H1 (cell line): ENCODE data around the gene PATJ. TPM values are rescaled to one million over a fixed set of nuclear protein-coding genes. Genes with fewer than 3 reads are reported as not detected.

ENCODE experiments used
- CTCF ChIA-PET: fragments of 300-600 bp; sonication (Branson Sonifier 250); formaldehyde crosslinking; loops from one replicate; lab custom pipeline; 2021; ENCODE audit not compliant: partially characterized antibody; lab: Charles Lee
- POLR2A ChIA-PET: fragments of 300-600 bp; sonication (Branson Sonifier 250); formaldehyde crosslinking; loops from one replicate; lab custom pipeline; 2021; ENCODE audit warnings: inconsistent platforms; ENCODE audit not compliant: partially characterized antibody; lab: Charles Lee
- DNase-seq, 2 experiments: peaks; one replicate each; pipeline versions ENCODE4 v3.0.0 to v3.0.0-alpha.2; 2010 to 2022; ENCODE audit warnings: low spot score in 2 of 2, low read depth in 1 of 2, mixed read lengths in 1 of 2
- FAIRE-seq: peaks from 2 replicates; lab custom pipeline; 2011; peaks lifted over from hg19 to GRCh38; lab: Jason Lieb, UNC
- H2AFZ ChIP-seq: 2 replicates; pipeline ENCODE4 v1.8.1; 2012; ENCODE audit warnings: low read length, inconsistent platforms
- H2AK5ac ChIP-seq: 2 replicates; pipeline ENCODE4 v1.6.1; 2013; ENCODE audit warnings: low read depth, low read length
- H2BK120ac ChIP-seq: replicated peaks from 2 replicates; pipeline ENCODE3; 2013; ENCODE audit warnings: low read depth, low read length, inconsistent platforms
- H2BK12ac ChIP-seq: 2 replicates; pipeline ENCODE4 v1.6.1; 2013; ENCODE audit warnings: low read depth, low read length
- H2BK15ac ChIP-seq: 2 replicates; pipeline ENCODE4 v1.6.1; 2013; ENCODE audit warnings: low read length
- H2BK20ac ChIP-seq: 2 replicates; pipeline ENCODE4 v1.6.1; 2013; ENCODE audit warnings: low read length
- H2BK5ac ChIP-seq: 2 replicates; pipeline ENCODE4 v1.6.1; 2013; ENCODE audit warnings: low read depth, low read length
- H3K14ac ChIP-seq: 2 replicates; pipeline ENCODE4 v1.6.1; 2013; ENCODE audit warnings: inconsistent platforms; ENCODE audit not compliant: insufficient read length
- H3K18ac ChIP-seq: 2 replicates; pipeline ENCODE4 v1.6.1; 2013; ENCODE audit warnings: low read length; ENCODE audit errors: extremely low read depth
- H3K23ac ChIP-seq: 2 replicates; pipeline ENCODE4 v1.6.1; 2013; ENCODE audit warnings: inconsistent platforms; ENCODE audit not compliant: insufficient read length
- H3K23me2 ChIP-seq: 2 replicates; pipeline ENCODE4 v1.6.1; 2013; ENCODE audit warnings: low read depth, low read length
- H3K27ac ChIP-seq: 2 replicates; pipeline ENCODE4 v1.6.1; 2011; ENCODE audit warnings: low read depth, low read length, inconsistent platforms
- H3K27me3 ChIP-seq, 4 experiments: replicated peaks in 1 of 4; 1 replicate in 1 of 4; 2 replicates in 3 of 4; pipeline versions ENCODE4 v1.6.1 to v1.8.1; 2011 to 2013; ENCODE audit warnings: low read length in 3 of 4, mild to moderate bottlenecking in 3 of 4, inconsistent platforms in 2 of 4, mixed read lengths in 2 of 4, moderate library complexity in 1 of 4; ENCODE audit not compliant: control insufficient read depth in 3 of 4, insufficient read depth in 3 of 4; ENCODE audit errors: extremely low read depth in 1 of 4
- H3K36me3 ChIP-seq, 4 experiments: 2 replicates each; pipeline versions ENCODE4 v1.6.1 to v1.8.1; 2011 to 2013; ENCODE audit warnings: mild to moderate bottlenecking in 4 of 4, low read length in 3 of 4, moderate library complexity in 2 of 4, control low read depth in 1 of 4, inconsistent platforms in 1 of 4; ENCODE audit not compliant: insufficient read depth in 4 of 4, control insufficient read depth in 2 of 4
- H3K4ac ChIP-seq: replicated peaks from 2 replicates; pipeline ENCODE3; 2013; ENCODE audit warnings: low read length, low read depth, mixed read lengths, inconsistent platforms; ENCODE audit not compliant: insufficient read length
- H3K4me1 ChIP-seq, 4 experiments: replicated peaks in 1 of 4; 1 replicate in 1 of 4; 2 replicates in 3 of 4; pipeline versions ENCODE4 v1.6.1 to v1.8.1; 2011 to 2013; ENCODE audit warnings: low read length in 3 of 4, inconsistent platforms in 2 of 4, mixed read lengths in 1 of 4; ENCODE audit not compliant: insufficient read depth in 4 of 4, control insufficient read depth in 3 of 4
- H3K4me2 ChIP-seq, 2 experiments: 2 replicates each; pipeline versions ENCODE4 v1.6.1 to v1.8.1; 2011 to 2013; ENCODE audit warnings: low read depth in 2 of 2, low read length in 2 of 2, control low read depth in 1 of 2, inconsistent platforms in 1 of 2, mild to moderate bottlenecking in 1 of 2; ENCODE audit not compliant: insufficient read depth in 1 of 2
- H3K4me3 ChIP-seq, 4 experiments: fragments of 200-600, 300-600 bp in 1 of 4; sonication (generic), shearing (Covaris generic), sonication (Bioruptor Twin) in 1 of 4; 2 replicates each; pipeline versions ENCODE4 v1.5.1 to v1.8.1; 2011 to 2016; ENCODE audit warnings: low read length in 4 of 4, low read depth in 3 of 4, control low read depth in 2 of 4, inconsistent platforms in 2 of 4, mild to moderate bottlenecking in 2 of 4, mixed read lengths in 1 of 4, moderate library complexity in 1 of 4; ENCODE audit not compliant: insufficient read depth in 2 of 4; ENCODE audit errors: extremely low read depth in 1 of 4
- H3K56ac ChIP-seq: replicated peaks from 2 replicates; pipeline ENCODE3; 2013; ENCODE audit warnings: low read depth, mild to moderate bottlenecking, mixed read lengths, low read length, inconsistent platforms; ENCODE audit not compliant: insufficient read length
- H3K79me1 ChIP-seq: 2 replicates; pipeline ENCODE4 v1.6.1; 2013; ENCODE audit warnings: low read depth, low read length, control low read depth
- H3K79me2 ChIP-seq, 2 experiments: 2 replicates each; pipeline versions ENCODE4 v1.6.1 to v1.8.1; 2012 to 2013; ENCODE audit warnings: low read length in 2 of 2, mild to moderate bottlenecking in 2 of 2, inconsistent platforms in 1 of 2; ENCODE audit not compliant: insufficient read depth in 2 of 2, control insufficient read depth in 1 of 2
- H3K9ac ChIP-seq, 4 experiments: replicated peaks in 1 of 4; 1 replicate in 1 of 4; 2 replicates in 3 of 4; pipeline versions ENCODE4 v1.6.1 to v1.8.1; 2011 to 2013; ENCODE audit warnings: low read depth in 3 of 4, low read length in 3 of 4, control low read depth in 2 of 4, mild to moderate bottlenecking in 2 of 4, moderate library complexity in 2 of 4, inconsistent platforms in 1 of 4; ENCODE audit errors: extremely low read depth in 1 of 4
- H3K9me3 ChIP-seq, 2 experiments: 2 replicates each; pipeline versions ENCODE4 v1.6.1 to v1.8.1; 2012 to 2013; ENCODE audit warnings: mild to moderate bottlenecking in 2 of 2, moderate library complexity in 2 of 2, control low read depth in 1 of 2, inconsistent platforms in 1 of 2, low read depth in 1 of 2, low read length in 1 of 2, mixed read lengths in 1 of 2; ENCODE audit not compliant: insufficient read depth in 2 of 2
- H4K20me1 ChIP-seq, 2 experiments: replicated peaks in 1 of 2; 2 replicates each; pipeline versions ENCODE3 to v1.8.1; 2011 to 2013; ENCODE audit warnings: inconsistent platforms in 2 of 2, low read length in 2 of 2, mild to moderate bottlenecking in 1 of 2; ENCODE audit not compliant: insufficient read depth in 2 of 2, control insufficient read depth in 1 of 2
- H4K5ac ChIP-seq: 2 replicates; pipeline ENCODE4 v1.6.1; 2013; ENCODE audit warnings: low read length, low read depth, mixed read lengths, inconsistent platforms; ENCODE audit not compliant: insufficient read length
- H4K8ac ChIP-seq: 2 replicates; pipeline ENCODE4 v1.8.0; 2013; ENCODE audit warnings: mild to moderate bottlenecking, moderate library complexity, low read length, inconsistent platforms; ENCODE audit not compliant: insufficient read depth; ENCODE audit errors: extremely low read depth
- H4K91ac ChIP-seq: replicated peaks from 2 replicates; pipeline ENCODE3; 2013; ENCODE audit warnings: low read length, mixed read lengths, inconsistent platforms; ENCODE audit not compliant: insufficient read length
- BCL11A ChIP-seq, 2 experiments: IDR thresholded peaks; one replicate each; pipeline ENCODE4 v1.6.1; 2011; ENCODE audit warnings: low read depth in 2 of 2, low read length in 2 of 2, mild to moderate bottlenecking in 2 of 2
- CBX5 ChIP-seq: fragments of 300-800, 300-1000 bp; sonication (generic); IDR thresholded peaks from 2 replicates; pipeline ENCODE4 v1.7.1; 2016; ENCODE audit warnings: antibody characterized with exemption, low read length, low read depth
- CREB1 ChIP-seq: IDR thresholded peaks from 2 replicates; pipeline ENCODE4 v1.6.1; 2012; ENCODE audit warnings: inconsistent platforms
- CTBP2 ChIP-seq: IDR thresholded peaks from 2 replicates; pipeline ENCODE4 v1.7.0; 2011; ENCODE audit warnings: borderline replicate concordance, mild to moderate bottlenecking, moderate library complexity, mixed read lengths, low read length; ENCODE audit not compliant: insufficient read depth, insufficient read length
- EP300 ChIP-seq, 2 experiments: IDR thresholded peaks; 1 replicate in 1 of 2; 2 replicates in 1 of 2; pipeline ENCODE4 v1.6.1; 2011 to 2012; ENCODE audit warnings: low read depth in 2 of 2, low read length in 2 of 2, mild to moderate bottlenecking in 2 of 2, borderline replicate concordance in 1 of 2, inconsistent platforms in 1 of 2, moderate library complexity in 1 of 2
- RAD21 ChIP-seq, 2 experiments: IDR thresholded peaks in 1 of 2; conservative IDR thresholded peaks in 1 of 2; 2 replicates each; pipeline ENCODE4 v1.6.1; 2011; ENCODE audit warnings: low read depth in 2 of 2, low read length in 2 of 2, improper control_type of control experiment in 1 of 2, inconsistent platforms in 1 of 2, mild to moderate bottlenecking in 1 of 2, moderate library complexity in 1 of 2
- SIN3A ChIP-seq, 2 experiments: IDR thresholded peaks in 1 of 2; conservative IDR thresholded peaks in 1 of 2; 2 replicates each; pipeline ENCODE4 v1.6.1; 2011 to 2012; ENCODE audit warnings: low read length in 2 of 2, improper control_type of control experiment in 1 of 2, low read depth in 1 of 2, mild to moderate bottlenecking in 1 of 2
- SIX5 ChIP-seq: IDR thresholded peaks from 2 replicates; pipeline ENCODE4 v1.6.1; 2011; ENCODE audit warnings: mild to moderate bottlenecking, low read depth, low read length
- TCF12 ChIP-seq: IDR thresholded peaks from 2 replicates; pipeline ENCODE4 v1.6.1; 2011; ENCODE audit warnings: low read depth, mild to moderate bottlenecking, low read length
- TEAD4 ChIP-seq: IDR thresholded peaks from 2 replicates; pipeline ENCODE4 v1.6.1; 2012; ENCODE audit warnings: low read depth, low read length, inconsistent platforms, mixed read lengths
- ZNF274 ChIP-seq: IDR thresholded peaks from 2 replicates; pipeline ENCODE4 v1.7.0; 2012; ENCODE audit warnings: low read length, borderline replicate concordance; ENCODE audit errors: extremely low read depth
- WGBS, 2 experiments: shearing (Covaris generic) in 1 of 2; methylation state at CpG; one replicate each; pipeline versions ENCODE4 v1.1.6 to v1.1.7; 2013 to 2015; ENCODE audit warnings: low lambda C conversion rate in 2 of 2, mixed read lengths in 2 of 2, inconsistent platforms in 1 of 2, low coverage in 1 of 2, missing lambda C conversion rate in 1 of 2; ENCODE audit not compliant: insufficient replicate concordance in 2 of 2, insufficient coverage in 1 of 2, insufficient read length in 1 of 2; ENCODE audit errors: extremely low coverage in 1 of 2, missing lambda C conversion rate in 1 of 2; 5-methylcytosine and 5-hydroxymethylcytosine counted together
- polyA plus RNA-seq, 7 experiments: library from polyadenylated mRNA; depleted of rRNA in 3 of 7; stranded (reverse) in 5 of 7; unstranded in 2 of 7; fragments of >200 nt in 5 of 7; fragments of 200-250 nt in 2 of 7; gene quantifications; 1 replicate in 5 of 7; 2 replicates in 1 of 7; 4 replicates in 1 of 7; pipeline versions ENCODE4 v1.2.1 to v1.2.3, GENCODE V29; 2011 to 2013; ENCODE audit warnings: missing spikeins in 2 of 7, mixed read lengths in 2 of 7
- total RNA-seq: library from RNA; stranded (reverse); fragmentation: NEBNext Ultra II Directional; extraction: Animal tissue kit (Norgen Biotek cat#: 25700); gene quantifications from 2 replicates; pipeline ENCODE4 v1.2.1, GENCODE V29; 2021
- TF ChIP-seq, protein P1 (sequence below): IDR thresholded peaks from 2 replicates; pipeline ENCODE4 v1.6.1; 2012; ENCODE audit warnings: inconsistent platforms

The PATJ gene
- total and polyA plus RNA-seq, 2 of the 8 experiments (the other 6 are each of a cell fraction or from before 2014, with no cell fraction given): 8.2 to 55.6 TPM

DNA sequence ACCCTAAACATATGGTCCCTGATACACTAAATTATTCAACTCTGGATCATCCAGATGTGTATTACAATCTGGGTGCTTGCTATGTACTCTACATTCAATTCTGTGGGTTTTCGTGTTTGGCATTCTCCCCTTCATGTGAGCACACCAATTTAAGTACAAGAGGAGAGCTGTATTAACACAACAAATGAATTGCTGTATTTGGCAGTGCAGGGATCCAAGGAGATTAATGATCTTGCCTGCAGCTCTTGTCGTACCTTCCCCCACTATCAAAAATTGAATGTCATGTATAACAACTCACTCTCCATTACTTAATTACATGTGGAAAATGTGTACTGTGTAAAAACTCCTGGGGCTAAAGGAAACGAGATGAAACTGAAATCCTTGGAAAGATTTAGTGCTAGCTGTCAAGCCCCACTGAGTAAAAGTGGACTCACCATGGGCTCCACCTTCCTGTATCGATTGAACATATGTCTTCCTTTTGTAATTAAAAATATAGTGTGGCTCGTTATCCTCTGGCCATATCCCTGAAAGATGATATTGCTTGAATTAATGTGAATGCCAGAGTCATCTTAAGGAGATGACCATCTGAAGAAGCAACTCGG, 280.2 kb downstream of the PATJ start:
- no peaks in the 10 kb centered on the region for H3K23me2 ChIP-seq
- H3K14ac ChIP-seq: no peak overlapping the region
- FAIRE-seq (no peak), DNase-seq (no peak)
- no peaks in the 10 kb centered on the region for H3K9me3 ChIP-seq
- no peaks in the 10 kb centered on the region for H3K36me3 ChIP-seq
- H4K5ac ChIP-seq: no peak overlapping the region
- no peak overlapping the region for H2BK12ac ChIP-seq
- H2BK120ac ChIP-seq: no peak overlapping the region
- H3K18ac ChIP-seq: no peak overlapping the region
- H3K56ac ChIP-seq: no peak overlapping the region
- CTCF ChIA-PET: interaction anchor here (0.9 to 1.7 kb wide), 3 partner anchors 13 to 16 kb away, joined by 3 to 4 read pairs (median 4); no protein-coding TSS in a partner anchor
- 81% methylated on average over 6 of the region's 6 CpGs; no CpG with 5 or more reads in 1 of the 2 experiments for WGBS, 2 experiments
- no peak overlapping the region for H2AFZ ChIP-seq
- no peak overlapping the region for H3K23ac ChIP-seq
- no peaks in the 10 kb centered on the region for H4K20me1 ChIP-seq
- H3K27ac ChIP-seq: no peak overlapping the region
- H3K4me2 ChIP-seq: peak overlapping the region in 1 of 2 experiments; percentile 12; a peak in 1 of 4 replicates
- H2BK20ac ChIP-seq: no peak overlapping the region
- no peak overlapping the region for H3K4me3 ChIP-seq
- no peaks in the 10 kb centered on the region for H3K79me2 ChIP-seq
- H2AK5ac ChIP-seq: no peak overlapping the region
- no peak overlapping the region for H2BK5ac ChIP-seq
- no peak overlapping the region for H3K9ac ChIP-seq
- H2BK15ac ChIP-seq: no peak overlapping the region
- POLR2A ChIA-PET: interaction anchor here (0.9 to 1.3 kb wide), 3 partner anchors 9 to 71 kb away, joined by 3 to 5 read pairs (median 5); no protein-coding TSS in a partner anchor
- H3K27me3 ChIP-seq: no peaks in the 10 kb centered on the region
- no peak overlapping the region for H4K8ac ChIP-seq
- no peak overlapping the region for H3K4ac ChIP-seq
- no peaks in the 10 kb centered on the region for H3K79me1 ChIP-seq
- no peak overlapping the region for H4K91ac ChIP-seq
- peaks cover 0 to 4% (median 0%) of the 10 kb centered on the region in 4 experiments; a peak in 1 of 7 replicates for H3K4me1 ChIP-seq
- TF ChIP-seq SIN3A (conservative IDR thresholded peaks at IDR 0.05 in 1 of 2, IDR thresholded peaks at IDR 0.05 in 1 of 2; ENCODE audit: low read depth in 1 of 2, low read length in 2 of 2) (no peak), CBX5 (no peak), TCF12 (no peak), CREB1 (no peak), BCL11A (IDR thresholded peaks at IDR 0.05; ENCODE audit: low read depth in 2 of 2, low read length in 2 of 2) (no peak), ZNF274 (no peak), CTBP2 (no peak), TEAD4 (no peak), RAD21 (IDR thresholded peaks at IDR 0.05 in 1 of 2, conservative IDR thresholded peaks at IDR 0.05 in 1 of 2; ENCODE audit: low read depth in 2 of 2, low read length in 2 of 2) (no peak), EP300 (IDR thresholded peaks at IDR 0.05; ENCODE audit: borderline replicate concordance in 1 of 2, low read depth in 2 of 2, low read length in 2 of 2) (no peak), SIX5 (no peak)
- TF ChIP-seq, protein P1, sequence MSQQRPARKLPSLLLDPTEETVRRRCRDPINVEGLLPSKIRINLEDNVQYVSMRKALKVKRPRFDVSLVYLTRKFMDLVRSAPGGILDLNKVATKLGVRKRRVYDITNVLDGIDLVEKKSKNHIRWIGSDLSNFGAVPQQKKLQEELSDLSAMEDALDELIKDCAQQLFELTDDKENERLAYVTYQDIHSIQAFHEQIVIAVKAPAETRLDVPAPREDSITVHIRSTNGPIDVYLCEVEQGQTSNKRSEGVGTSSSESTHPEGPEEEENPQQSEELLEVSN: no peak
